ENCODE results near the gene HRH3.

The HRH3 gene

GRCh38 chr20:62219992-62220665 is at the start of gene HRH3:
HRH3 (minus strand) TSS chr20:62220278; CDS start chr20:62219970, 308 bp downstream.
- TF ChIP-seq LEF1 (IDR thresholded peaks at IDR 0.05; ENCODE audit: borderline replicate concordance), result no peak
- TF ChIP-seq SP1 (IDR thresholded peaks at IDR 0.05), result no peak
- no peak for TF ChIP-seq NFRKB (IDR thresholded peaks at IDR 0.05)
- TF ChIP-seq BHLHE40 (IDR thresholded peaks at IDR 0.05; ENCODE audit: borderline replicate concordance), result no peak
- no peak for TF ChIP-seq ARNT (IDR thresholded peaks at IDR 0.05)
- no peak for TF ChIP-seq CTBP1 (IDR thresholded peaks at IDR 0.05; ENCODE audit: borderline replicate concordance)
- TF ChIP-seq ZNF384 (IDR thresholded peaks at IDR 0.05), result no peak
- TF ChIP-seq FOXK2 (IDR thresholded peaks at IDR 0.05), result no peak
- no peak for TF ChIP-seq FOXA1 (IDR thresholded peaks at IDR 0.05)
- no peak for TF ChIP-seq HDGF (IDR thresholded peaks at IDR 0.05; ENCODE audit: borderline replicate concordance)
- TF ChIP-seq L3MBTL2 (conservative IDR thresholded peaks at IDR 0.05), result no peak
- ChIA-PET CTCF (no interaction called here), POLR2A (no interaction called here)
- DNase-seq (ENCODE audit: extremely low spot score), result peak; percentile 88

- POLR2A ChIA-PET, result no interaction called here
- no peak for TF ChIP-seq HDGF (IDR thresholded peaks at IDR 0.05; ENCODE audit: borderline replicate concordance)
- TF ChIP-seq BHLHE40 (IDR thresholded peaks at IDR 0.05; ENCODE audit: borderline replicate concordance), result no peak
- TF ChIP-seq CTBP1 (IDR thresholded peaks at IDR 0.05; ENCODE audit: borderline replicate concordance), result no peak
- TF ChIP-seq TARDBP (IDR thresholded peaks at IDR 0.05), result no peak
- no peak for TF ChIP-seq FOXA1 (IDR thresholded peaks at IDR 0.05)
- no peak for TF ChIP-seq L3MBTL2 (conservative IDR thresholded peaks at IDR 0.05)
- TF ChIP-seq SUZ12 (IDR thresholded peaks at IDR 0.05), result no peak
- TF ChIP-seq ARNT (IDR thresholded peaks at IDR 0.05), result no peak
- TF ChIP-seq NFRKB (IDR thresholded peaks at IDR 0.05), result no peak
- no peak for TF ChIP-seq ZNF384 (IDR thresholded peaks at IDR 0.05)
- TF ChIP-seq LEF1 (IDR thresholded peaks at IDR 0.05; ENCODE audit: borderline replicate concordance), result no peak
- TF ChIP-seq FOXK2 (IDR thresholded peaks at IDR 0.05), result no peak
- no peak for TF ChIP-seq ELF4 (IDR thresholded peaks at IDR 0.05)
- no peak for DNase-seq (ENCODE audit: extremely low spot score)
- CTCF ChIA-PET, result no interaction called here
Measured at GRCh38 chr20:62269871-62270270, 49.8 kb upstream of the HRH3 start.

GRCh38 chr20:62269378-62269777 is 49.3 kb upstream of the HRH3 start:
- POLR2A ChIA-PET, result no interaction called here
- TF ChIP-seq ARNT (IDR thresholded peaks at IDR 0.05) (no peak), ZNF384 (IDR thresholded peaks at IDR 0.05) (no peak)

GRCh38 chr20:62268228-62268900 is 48.3 kb upstream of the HRH3 start:
- TF ChIP-seq L3MBTL2 (conservative IDR thresholded peaks at IDR 0.05) (no peak), FOXK2 (IDR thresholded peaks at IDR 0.05) (no peak), NFRKB (IDR thresholded peaks at IDR 0.05) (no peak), TARDBP (IDR thresholded peaks at IDR 0.05) (no peak), ELF4 (IDR thresholded peaks at IDR 0.05) (no peak), FOXM1 (IDR thresholded peaks at IDR 0.05; ENCODE audit: borderline replicate concordance) (no peak), ARNT (IDR thresholded peaks at IDR 0.05) (no peak), BHLHE40 (IDR thresholded peaks at IDR 0.05; ENCODE audit: borderline replicate concordance) (no peak), CTBP1 (IDR thresholded peaks at IDR 0.05; ENCODE audit: borderline replicate concordance) (no peak), ZNF384 (IDR thresholded peaks at IDR 0.05) (no peak), SUZ12 (IDR thresholded peaks at IDR 0.05) (no peak), HDGF (IDR thresholded peaks at IDR 0.05; ENCODE audit: borderline replicate concordance) (no peak), LEF1 (IDR thresholded peaks at IDR 0.05; ENCODE audit: borderline replicate concordance) (no peak), FOXA1 (IDR thresholded peaks at IDR 0.05) (no peak)
- DNase-seq (ENCODE audit: extremely low spot score), result no peak
- ChIA-PET CTCF (no interaction called here), POLR2A (no interaction called here)

More at GRCh38 chr20:62269378-62269777, 49.3 kb upstream of the HRH3 start:
- no peak for DNase-seq (ENCODE audit: extremely low spot score)
- CTCF ChIA-PET, result no interaction called here

- POLR2A ChIA-PET, result interaction anchor here (0.5 kb wide), 1 partner anchor 21 kb away, joined by 3 read pairs; no protein-coding TSS in a partner anchor
- TF ChIP-seq LEF1 (IDR thresholded peaks at IDR 0.05; ENCODE audit: borderline replicate concordance) (no peak), SUZ12 (IDR thresholded peaks at IDR 0.05) (no peak), SP1 (IDR thresholded peaks at IDR 0.05) (no peak), FOXM1 (IDR thresholded peaks at IDR 0.05; ENCODE audit: borderline replicate concordance) (no peak), FOXA1 (IDR thresholded peaks at IDR 0.05) (no peak), HDGF (IDR thresholded peaks at IDR 0.05; ENCODE audit: borderline replicate concordance) (no peak), ZNF384 (IDR thresholded peaks at IDR 0.05) (no peak), FOXK2 (IDR thresholded peaks at IDR 0.05) (no peak), CTBP1 (IDR thresholded peaks at IDR 0.05; ENCODE audit: borderline replicate concordance) (no peak), BHLHE40 (IDR thresholded peaks at IDR 0.05; ENCODE audit: borderline replicate concordance) (no peak)
- no peak for DNase-seq (ENCODE audit: extremely low spot score)
- CTCF ChIA-PET, result no interaction called here
Measured at GRCh38 chr20:62267543-62267942, 47.5 kb upstream of the HRH3 start.

- TF ChIP-seq ARNT (IDR thresholded peaks at IDR 0.05), result no peak
- no peak for TF ChIP-seq PKNOX1 (IDR thresholded peaks at IDR 0.05)
- TF ChIP-seq LEF1 (IDR thresholded peaks at IDR 0.05; ENCODE audit: borderline replicate concordance), result no peak
- no peak for TF ChIP-seq L3MBTL2 (conservative IDR thresholded peaks at IDR 0.05)
- TF ChIP-seq HDGF (IDR thresholded peaks at IDR 0.05; ENCODE audit: borderline replicate concordance), result no peak
- no peak for TF ChIP-seq CTBP1 (IDR thresholded peaks at IDR 0.05; ENCODE audit: borderline replicate concordance)
- TF ChIP-seq ELF4 (IDR thresholded peaks at IDR 0.05), result no peak
- no peak for TF ChIP-seq BHLHE40 (IDR thresholded peaks at IDR 0.05; ENCODE audit: borderline replicate concordance)
- no peak for TF ChIP-seq FOXK2 (IDR thresholded peaks at IDR 0.05)
- TF ChIP-seq SP1 (IDR thresholded peaks at IDR 0.05), result no peak
- no peak for TF ChIP-seq TARDBP (IDR thresholded peaks at IDR 0.05)
- no peak for TF ChIP-seq ZNF384 (IDR thresholded peaks at IDR 0.05)
- TF ChIP-seq FOXA1 (IDR thresholded peaks at IDR 0.05), result no peak
- TF ChIP-seq NFRKB (IDR thresholded peaks at IDR 0.05), result no peak
- no peak for TF ChIP-seq SUZ12 (IDR thresholded peaks at IDR 0.05)
- DNase-seq (ENCODE audit: extremely low spot score), result no peak
- CTCF ChIA-PET, result no interaction called here
- POLR2A ChIA-PET, result no interaction called here
Measured at GRCh38 chr20:62266851-62267250, 46.8 kb upstream of the HRH3 start.

- POLR2A ChIA-PET, result no interaction called here
- CTCF ChIA-PET, result no interaction called here
- no peak for DNase-seq (ENCODE audit: extremely low spot score)
Measured at GRCh38 chr20:62266340-62266739, 46.3 kb upstream of the HRH3 start.

More at GRCh38 chr20:62266340-62266739, 46.3 kb upstream of the HRH3 start:
- TF ChIP-seq HDGF (IDR thresholded peaks at IDR 0.05; ENCODE audit: borderline replicate concordance) (no peak), ELF4 (IDR thresholded peaks at IDR 0.05) (no peak), ZNF384 (IDR thresholded peaks at IDR 0.05) (no peak), ARNT (IDR thresholded peaks at IDR 0.05) (peak; percentile 96)

Measured in HEK293T (cell line).